Smooth muscle cell (in vitro differentiated cells): Measurements from ENCODE around the gene OGA. TPM values are rescaled to one million over a fixed set of nuclear protein-coding genes. Genes with fewer than 3 reads are reported as not detected.

Experiments
- DNase-seq: peaks from one replicate; lab custom pipeline; 2025; ENCODE audit not compliant: unreplicated experiment; lab: John Stamatoyannopoulos, UW
- H2AFZ ChIP-seq: fragments of 200-600 bp; sonication (generic); 2 replicates; pipeline ENCODE4 v1.6.0; 2016; ENCODE audit warnings: antibody characterized with exemption, low read depth, mild to moderate bottlenecking
- H3F3A ChIP-seq: fragments of 200-600 bp; sonication (generic); 2 replicates; pipeline ENCODE4 v1.6.0; 2017; ENCODE audit warnings: antibody characterized with exemption, low read depth
- H3K27ac ChIP-seq: fragments of 200-600 bp; sonication (generic); 2 replicates; pipeline ENCODE4 v1.5.1; 2016; ENCODE audit warnings: low read depth, mild to moderate bottlenecking
- H3K27me3 ChIP-seq: fragments of 200-600 bp; sonication (generic); 2 replicates; pipeline ENCODE4 v1.6.1; 2016; ENCODE audit warnings: low read depth, mild to moderate bottlenecking
- H3K36me3 ChIP-seq: fragments of 200-600 bp; sonication (generic); 2 replicates; pipeline ENCODE4 v1.5.1; 2016; ENCODE audit warnings: low read depth
- H3K4me1 ChIP-seq: fragments of 200-600 bp; sonication (generic); 2 replicates; pipeline ENCODE4 v1.5.1; 2016; ENCODE audit warnings: low read depth
- H3K4me2 ChIP-seq: fragments of 200-600 bp; sonication (generic); 2 replicates; pipeline ENCODE4 v1.6.0; 2016; ENCODE audit warnings: mild to moderate bottlenecking
- H3K4me3 ChIP-seq: fragments of 200-600 bp; sonication (generic); 2 replicates; pipeline ENCODE4 v1.5.1; 2016; ENCODE audit warnings: mild to moderate bottlenecking
- H3K79me2 ChIP-seq: fragments of 200-600 bp; sonication (generic); 2 replicates; pipeline ENCODE4 v1.6.0; 2016; ENCODE audit warnings: low read depth, mild to moderate bottlenecking
- H3K9ac ChIP-seq: fragments of 200-600 bp; sonication (generic); 2 replicates; pipeline ENCODE4 v1.6.0; 2016; ENCODE audit warnings: low read depth
- H3K9me3 ChIP-seq: fragments of 200-600 bp; sonication (generic); replicated peaks from 2 replicates; pipeline ENCODE4 v1.5.1; 2016; ENCODE audit warnings: low read depth
- H4K20me1 ChIP-seq: fragments of 200-600 bp; sonication (generic); 2 replicates; pipeline ENCODE4 v1.6.0; 2016; ENCODE audit warnings: low read depth
- WGBS: methylation state at CpG from one replicate; pipeline ENCODE4 v1.1.7; 2016; ENCODE audit warnings: low lambda C conversion rate; 5-methylcytosine and 5-hydroxymethylcytosine counted together
- polyA plus RNA-seq: library from polyadenylated mRNA; unstranded; fragments of >200 nt; fragmentation: Nextera tagmentation; extraction: Ambion mirVana; gene quantifications from 2 replicates; pipeline ENCODE4 v1.2.1, GENCODE V29; 2016
- total RNA-seq: library from RNA; depleted of rRNA; stranded (reverse); fragments of >200 nt; gene quantifications from 2 replicates; pipeline ENCODE4 v1.2.3, GENCODE V29; 2014
- TF ChIP-seq, protein P1 (sequence below): fragments of 200-600 bp; sonication (generic); IDR thresholded peaks from 2 replicates; pipeline ENCODE4 v1.5.1; 2017; ENCODE audit warnings: borderline replicate concordance, mild to moderate bottlenecking, antibody characterized with exemption; ENCODE audit not compliant: insufficient read depth, poor library complexity, severe bottlenecking

OGA gene
- total and polyA plus RNA-seq, 2 experiments from 2014 or later, result 54.8 to 98.6 TPM

DNA sequence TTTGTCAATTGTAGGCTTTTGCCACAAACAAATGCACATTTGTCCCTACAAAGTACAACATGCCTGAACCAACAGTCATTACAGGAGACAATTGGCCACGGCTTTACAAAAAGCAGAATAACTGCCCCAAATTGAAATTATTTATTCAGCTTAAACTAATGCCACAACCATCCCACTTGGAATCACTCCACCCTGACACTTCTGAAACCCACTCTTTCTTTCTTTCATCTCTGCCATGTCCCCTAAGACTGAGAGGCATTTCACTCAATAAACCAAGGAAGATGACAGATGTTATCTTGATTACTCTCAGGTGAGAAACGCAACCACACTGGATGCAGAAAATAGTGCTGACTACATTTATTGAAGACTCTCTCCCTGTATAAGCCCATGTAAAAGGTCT is 32.4 kb downstream of the OGA start:
- Histone ChIP-seq H3K79me2 (no peaks in the 10 kb centered on the region), H3K36me3 (peaks cover 5% of the 10 kb centered on the region), H3K4me2 (no peak overlapping the region), H3K27me3 (no peaks in the 10 kb centered on the region), H3K27ac (no peak overlapping the region), H4K20me1 (peaks cover 46% of the 10 kb centered on the region), H3K4me1 (peaks cover 10% of the 10 kb centered on the region), H3K4me3 (no peak overlapping the region), H3K9ac (no peak overlapping the region), H3K9me3 (no peaks in the 10 kb centered on the region), H2AFZ (no peak overlapping the region), H3F3A (peaks cover 39% of the 10 kb centered on the region)
- TF ChIP-seq, protein P1, sequence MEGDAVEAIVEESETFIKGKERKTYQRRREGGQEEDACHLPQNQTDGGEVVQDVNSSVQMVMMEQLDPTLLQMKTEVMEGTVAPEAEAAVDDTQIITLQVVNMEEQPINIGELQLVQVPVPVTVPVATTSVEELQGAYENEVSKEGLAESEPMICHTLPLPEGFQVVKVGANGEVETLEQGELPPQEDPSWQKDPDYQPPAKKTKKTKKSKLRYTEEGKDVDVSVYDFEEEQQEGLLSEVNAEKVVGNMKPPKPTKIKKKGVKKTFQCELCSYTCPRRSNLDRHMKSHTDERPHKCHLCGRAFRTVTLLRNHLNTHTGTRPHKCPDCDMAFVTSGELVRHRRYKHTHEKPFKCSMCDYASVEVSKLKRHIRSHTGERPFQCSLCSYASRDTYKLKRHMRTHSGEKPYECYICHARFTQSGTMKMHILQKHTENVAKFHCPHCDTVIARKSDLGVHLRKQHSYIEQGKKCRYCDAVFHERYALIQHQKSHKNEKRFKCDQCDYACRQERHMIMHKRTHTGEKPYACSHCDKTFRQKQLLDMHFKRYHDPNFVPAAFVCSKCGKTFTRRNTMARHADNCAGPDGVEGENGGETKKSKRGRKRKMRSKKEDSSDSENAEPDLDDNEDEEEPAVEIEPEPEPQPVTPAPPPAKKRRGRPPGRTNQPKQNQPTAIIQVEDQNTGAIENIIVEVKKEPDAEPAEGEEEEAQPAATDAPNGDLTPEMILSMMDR, result no peak
- 93% methylated on average over 2 of the region's 2 CpGs for WGBS
- DNase-seq, result no peak

DNA sequence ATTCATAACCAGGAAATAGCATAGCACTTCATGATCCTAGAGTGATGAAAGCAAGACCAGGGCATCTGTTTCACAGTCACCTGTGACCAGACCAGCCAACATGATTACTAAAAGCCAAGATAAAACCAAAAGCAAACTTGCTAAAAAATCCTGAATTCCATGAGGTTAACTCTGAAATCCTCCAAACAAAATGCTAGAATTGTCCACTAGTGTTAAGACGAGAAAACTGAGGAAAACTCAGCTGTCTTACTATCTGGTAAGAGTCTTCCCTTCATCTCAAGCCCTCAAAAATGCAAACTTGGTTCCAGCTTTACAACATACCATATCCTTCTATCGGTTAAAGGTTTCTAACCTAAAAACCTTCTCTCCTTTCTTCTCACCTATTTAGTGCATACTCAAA is 33.7 kb downstream of the OGA start:
- Histone ChIP-seq H3K4me3 (no peak overlapping the region), H3K27ac (peak overlapping the region; percentile 56), H4K20me1 (peaks cover 46% of the 10 kb centered on the region), H3K9ac (no peak overlapping the region), H3K79me2 (no peaks in the 10 kb centered on the region), H3K27me3 (peaks cover 3% of the 10 kb centered on the region), H3K36me3 (peaks cover 5% of the 10 kb centered on the region), H3F3A (peaks cover 39% of the 10 kb centered on the region), H2AFZ (no peak overlapping the region), H3K4me1 (peaks cover 15% of the 10 kb centered on the region), H3K9me3 (no peaks in the 10 kb centered on the region), H3K4me2 (peak overlapping the region; percentile 92)
- TF ChIP-seq, protein P1, result no peak
- WGBS, result 95% methylated on average over 2 of the region's 2 CpGs
- no peak for DNase-seq

DNA sequence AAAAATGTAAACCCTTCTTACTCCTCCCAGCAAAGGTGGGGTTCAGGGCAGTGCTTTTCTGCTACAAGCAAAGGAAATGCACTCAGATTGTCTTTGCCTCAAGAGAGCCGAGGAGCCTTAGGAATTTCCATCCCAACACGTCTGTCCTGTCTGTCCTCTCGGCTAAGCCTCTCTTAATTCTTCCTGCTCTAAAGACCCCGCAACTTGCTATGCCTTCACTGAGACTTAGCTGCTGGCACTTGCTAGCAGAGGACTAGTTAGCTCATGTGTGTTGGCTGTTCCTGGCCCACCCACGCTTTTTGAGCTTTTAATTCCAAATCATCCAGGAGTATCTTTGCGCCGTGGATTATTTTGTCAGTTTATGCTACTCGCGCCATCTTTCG is 34.5 kb downstream of the OGA start:
- Histone ChIP-seq H3F3A (peaks cover 39% of the 10 kb centered on the region), H3K4me3 (peak overlapping the region; percentile 75), H3K4me1 (peaks cover 20% of the 10 kb centered on the region), H3K79me2 (no peaks in the 10 kb centered on the region), H3K9me3 (no peaks in the 10 kb centered on the region), H3K36me3 (peaks cover 5% of the 10 kb centered on the region), H4K20me1 (peaks cover 46% of the 10 kb centered on the region), H3K9ac (peak overlapping the region; percentile 86), H3K27me3 (peaks cover 11% of the 10 kb centered on the region), H2AFZ (peak overlapping the region; percentile 20), H3K4me2 (peak overlapping the region; percentile 92), H3K27ac (peak overlapping the region; percentile 56)
- TF ChIP-seq, protein P1, result no peak
- 53% methylated on average over 10 of the region's 10 CpGs for WGBS
- DNase-seq, result no peak
